ENCODE measurements around the gene SSTR3.

- TF ChIP-seq, protein P1, sequence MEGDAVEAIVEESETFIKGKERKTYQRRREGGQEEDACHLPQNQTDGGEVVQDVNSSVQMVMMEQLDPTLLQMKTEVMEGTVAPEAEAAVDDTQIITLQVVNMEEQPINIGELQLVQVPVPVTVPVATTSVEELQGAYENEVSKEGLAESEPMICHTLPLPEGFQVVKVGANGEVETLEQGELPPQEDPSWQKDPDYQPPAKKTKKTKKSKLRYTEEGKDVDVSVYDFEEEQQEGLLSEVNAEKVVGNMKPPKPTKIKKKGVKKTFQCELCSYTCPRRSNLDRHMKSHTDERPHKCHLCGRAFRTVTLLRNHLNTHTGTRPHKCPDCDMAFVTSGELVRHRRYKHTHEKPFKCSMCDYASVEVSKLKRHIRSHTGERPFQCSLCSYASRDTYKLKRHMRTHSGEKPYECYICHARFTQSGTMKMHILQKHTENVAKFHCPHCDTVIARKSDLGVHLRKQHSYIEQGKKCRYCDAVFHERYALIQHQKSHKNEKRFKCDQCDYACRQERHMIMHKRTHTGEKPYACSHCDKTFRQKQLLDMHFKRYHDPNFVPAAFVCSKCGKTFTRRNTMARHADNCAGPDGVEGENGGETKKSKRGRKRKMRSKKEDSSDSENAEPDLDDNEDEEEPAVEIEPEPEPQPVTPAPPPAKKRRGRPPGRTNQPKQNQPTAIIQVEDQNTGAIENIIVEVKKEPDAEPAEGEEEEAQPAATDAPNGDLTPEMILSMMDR (IDR thresholded peaks at IDR 0.05; ENCODE audit: insufficient read depth, low read depth, low read length): no peak
- no peak for TF ChIP-seq EZH2 (IDR thresholded peaks at IDR 0.05; ENCODE audit: insufficient read depth, low read length)
Observed at GRCh38 chr22:37210041-37210803, 2.1 kb downstream of the SSTR3 start.
